Measurements from ENCODE around the gene ZBTB34. TPM values are rescaled to one million over a fixed set of nuclear protein-coding genes. Genes with fewer than 3 reads are reported as not detected.

Gene ZBTB34
- total RNA-seq, 2 experiments from 2014 or later = 2.5 to 2.9 TPM

GRCh38 chr9:126880947-126881332, 20.5 kb downstream of the ZBTB34 start:
- Histone ChIP-seq H3K36me3 (ENCODE audit: insufficient read depth, low read length) (peaks cover 38% of the 10 kb centered on the region), H3K4me3 (ENCODE audit: low read length) (no peak overlapping the region), H3K9me3 (ENCODE audit: control insufficient read depth in 1 of 2, insufficient read depth in 1 of 2, low read length in 2 of 2) (no peaks in the 10 kb centered on the region), H3K27me3 (ENCODE audit: control insufficient read depth in 1 of 2, insufficient read depth in 2 of 2, low read length in 2 of 2) (no peaks in the 10 kb centered on the region), H3K4me1 (ENCODE audit: insufficient read depth, low read length) (peaks cover 11% of the 10 kb centered on the region), H3K27ac (ENCODE audit: low read depth in 1 of 2, low read length in 2 of 2) (no peak overlapping the region)
- H3K27ac Mint-ChIP-seq = no peak overlapping the region
- no peak for ATAC-seq (ENCODE audit: poor library complexity)
- no peak overlapping the region for H3K4me3 Mint-ChIP-seq
- ChIA-PET CTCF (no interaction called here), POLR2A (no interaction called here)
- H3K4me1 Mint-ChIP-seq (ENCODE audit: low read depth) = peaks cover 18% of the 10 kb centered on the region
- DNase-seq = no peak
- intact Hi-C loops (cut with DNase I, micrococcal nuclease) = no loop called here
- H3K27me3 Mint-ChIP-seq = no peaks in the 10 kb centered on the region
- peaks cover 46% of the 10 kb centered on the region for H3K36me3 Mint-ChIP-seq (ENCODE audit: low read depth)
- no peaks in the 10 kb centered on the region for H3K9me3 Mint-ChIP-seq
- TF ChIP-seq CTCF (IDR thresholded peaks at IDR 0.05) = no peak

GRCh38 chr9:126882746-126883145, 22.3 kb downstream of the ZBTB34 start:
- ChIA-PET POLR2A (no interaction called here), CTCF (no interaction called here)
- no peak for TF ChIP-seq CTCF (IDR thresholded peaks at IDR 0.05)
- H3K9me3 ChIP-seq (ENCODE audit: control insufficient read depth in 1 of 2, insufficient read depth in 1 of 2, low read length in 2 of 2) = no peaks in the 10 kb centered on the region
- no peak overlapping the region for H3K27ac ChIP-seq (ENCODE audit: low read depth in 1 of 2, low read length in 2 of 2)
- H3K36me3 ChIP-seq (ENCODE audit: insufficient read depth, low read length) = peaks cover 38% of the 10 kb centered on the region
- H3K27ac Mint-ChIP-seq = no peak overlapping the region
- no peaks in the 10 kb centered on the region for H3K27me3 Mint-ChIP-seq
- H3K4me3 ChIP-seq (ENCODE audit: low read length) = no peak overlapping the region
- DNase-seq (no peak), ATAC-seq (ENCODE audit: poor library complexity) (no peak)
- no peaks in the 10 kb centered on the region for H3K27me3 ChIP-seq (ENCODE audit: control insufficient read depth in 1 of 2, insufficient read depth in 2 of 2, low read length in 2 of 2)
- H3K4me3 Mint-ChIP-seq = no peak overlapping the region
- H3K9me3 Mint-ChIP-seq = no peaks in the 10 kb centered on the region
- H3K4me1 Mint-ChIP-seq (ENCODE audit: low read depth) = peaks cover under 1% of the 10 kb centered on the region
- H3K4me1 ChIP-seq (ENCODE audit: insufficient read depth, low read length) = peaks cover 6% of the 10 kb centered on the region
- H3K36me3 Mint-ChIP-seq (ENCODE audit: low read depth) = peaks cover 39% of the 10 kb centered on the region
- intact Hi-C loops (cut with DNase I, micrococcal nuclease) = no loop called here

GRCh38 chr9:126883636-126884035, 23.2 kb downstream of the ZBTB34 start:
- intact Hi-C loops (cut with DNase I, micrococcal nuclease) = no loop called here

More at GRCh38 chr9:126883636-126884035, 23.2 kb downstream of the ZBTB34 start:
- ChIA-PET CTCF (no interaction called here), POLR2A (no interaction called here)
- H3K27me3 ChIP-seq (ENCODE audit: control insufficient read depth in 1 of 2, insufficient read depth in 2 of 2, low read length in 2 of 2) = no peaks in the 10 kb centered on the region
- Mint-ChIP-seq H3K4me3 (no peak overlapping the region), H3K36me3 (ENCODE audit: low read depth) (peaks cover 38% of the 10 kb centered on the region), H3K4me1 (ENCODE audit: low read depth) (no peaks in the 10 kb centered on the region), H3K27ac (no peak overlapping the region), H3K27me3 (no peaks in the 10 kb centered on the region), H3K9me3 (no peaks in the 10 kb centered on the region)
- no peak overlapping the region for H3K4me3 ChIP-seq (ENCODE audit: low read length)
- H3K36me3 ChIP-seq (ENCODE audit: insufficient read depth, low read length) = peaks cover 38% of the 10 kb centered on the region
- no peak for DNase-seq
- no peak overlapping the region for H3K27ac ChIP-seq (ENCODE audit: low read depth in 1 of 2, low read length in 2 of 2)
- H3K9me3 ChIP-seq (ENCODE audit: control insufficient read depth in 1 of 2, insufficient read depth in 1 of 2, low read length in 2 of 2) = no peaks in the 10 kb centered on the region
- TF ChIP-seq CTCF (IDR thresholded peaks at IDR 0.05) = no peak
- no peaks in the 10 kb centered on the region for H3K4me1 ChIP-seq (ENCODE audit: insufficient read depth, low read length)
- ATAC-seq (ENCODE audit: poor library complexity) = no peak

Measured in CD4-positive, alpha-beta T cell (primary cell).